Central memory CD8-positive, alpha-beta T cell (primary cell): Measurements from ENCODE around the gene RTN4RL1.

Experiments used
- ATAC-seq: fragments of 150-1000 bp; cut with Tn5 transposase; replicated peaks from 2 replicates; pipeline ENCODE4 v1.10.0; 2022; ENCODE audit warnings: mild to moderate bottlenecking, moderate FRiP score, moderate number of reproducible peaks; ENCODE audit not compliant: poor library complexity, severe bottlenecking; ENCODE audit errors: extremely low read depth
- DNase-seq, 2 donors: peaks; one replicate each; pipeline ENCODE4 v3.0.0; 2021; ENCODE audit warnings: low spot score in 2 of 2
- H3K27ac Mint-ChIP-seq: one replicate; pipeline ENCODE4 v1.8.0; 2022; ENCODE audit warnings: low read depth, mild to moderate bottlenecking, moderate library complexity, mixed read lengths
- H3K27me3 Mint-ChIP-seq: one replicate; pipeline ENCODE4 v1.8.0; 2022; ENCODE audit warnings: mixed read lengths
- H3K36me3 Mint-ChIP-seq: one replicate; pipeline ENCODE4 v1.8.0; 2022; ENCODE audit warnings: mild to moderate bottlenecking, moderate library complexity, mixed read lengths; ENCODE audit not compliant: insufficient read depth
- H3K4me1 Mint-ChIP-seq: one replicate; pipeline ENCODE4 v1.8.0; 2022; ENCODE audit warnings: mixed read lengths
- H3K4me3 Mint-ChIP-seq: one replicate; pipeline ENCODE4 v1.8.0; 2022; ENCODE audit warnings: mild to moderate bottlenecking, moderate library complexity, mixed read lengths
- H3K9me3 Mint-ChIP-seq: one replicate; pipeline ENCODE4 v1.8.0; 2022; ENCODE audit warnings: mixed read lengths

The RTN4RL1 gene

DNA sequence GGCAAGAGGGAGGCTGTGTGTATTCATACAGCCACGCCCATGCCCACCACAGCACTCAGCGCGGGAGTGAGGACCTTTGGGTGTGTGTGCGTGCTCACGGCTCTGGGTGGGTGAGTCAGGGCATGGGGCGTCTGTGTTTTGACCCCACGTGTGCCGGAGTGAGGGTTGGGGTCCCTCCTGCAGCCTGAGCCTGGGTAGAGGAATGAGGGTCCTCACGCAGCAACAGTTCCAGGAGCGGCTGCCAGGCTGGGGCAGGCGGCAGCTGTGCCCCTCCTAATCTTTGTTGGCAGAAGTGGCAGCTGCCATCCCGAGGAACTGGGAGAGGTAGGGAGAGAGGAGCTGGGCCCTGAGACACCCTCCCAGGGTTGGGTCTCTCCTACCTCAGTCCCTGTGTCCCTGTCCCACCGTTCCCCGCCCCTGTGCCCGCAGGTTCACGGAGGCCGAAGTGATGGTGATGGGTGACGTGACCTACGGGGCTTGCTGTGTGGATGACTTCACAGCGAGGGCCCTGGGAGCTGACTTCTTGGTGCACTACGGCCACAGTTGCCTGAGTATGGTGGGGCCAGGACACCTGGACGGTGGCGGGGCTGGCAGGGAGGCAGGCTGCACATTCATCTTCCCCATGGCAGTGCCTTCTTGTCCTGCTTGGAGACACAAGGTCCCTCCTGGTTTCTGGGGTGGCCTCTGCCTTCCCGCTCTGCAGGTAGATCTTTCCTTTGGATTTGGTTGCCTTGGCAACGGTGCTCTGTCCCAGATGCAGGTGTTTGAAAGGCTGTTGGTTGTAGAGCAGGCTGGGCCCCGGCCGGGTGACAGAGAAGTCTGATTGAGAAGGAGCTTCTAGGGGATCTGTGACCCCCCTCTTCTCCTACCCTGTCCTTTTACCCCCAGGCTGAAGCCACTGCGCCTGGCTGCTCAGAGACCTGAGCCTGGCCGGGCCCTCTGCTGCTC lies 10.7 kb upstream of the RTN4RL1 start:
- Mint-ChIP-seq H3K4me1 (peaks cover 3% of the 10 kb centered on the region), H3K4me3 (no peak overlapping the region), H3K36me3 (peaks cover 21% of the 10 kb centered on the region), H3K27me3 (no peaks in the 10 kb centered on the region), H3K9me3 (no peaks in the 10 kb centered on the region), H3K27ac (no peak overlapping the region)
- ATAC-seq (no peak), DNase-seq (no peak)

DNA sequence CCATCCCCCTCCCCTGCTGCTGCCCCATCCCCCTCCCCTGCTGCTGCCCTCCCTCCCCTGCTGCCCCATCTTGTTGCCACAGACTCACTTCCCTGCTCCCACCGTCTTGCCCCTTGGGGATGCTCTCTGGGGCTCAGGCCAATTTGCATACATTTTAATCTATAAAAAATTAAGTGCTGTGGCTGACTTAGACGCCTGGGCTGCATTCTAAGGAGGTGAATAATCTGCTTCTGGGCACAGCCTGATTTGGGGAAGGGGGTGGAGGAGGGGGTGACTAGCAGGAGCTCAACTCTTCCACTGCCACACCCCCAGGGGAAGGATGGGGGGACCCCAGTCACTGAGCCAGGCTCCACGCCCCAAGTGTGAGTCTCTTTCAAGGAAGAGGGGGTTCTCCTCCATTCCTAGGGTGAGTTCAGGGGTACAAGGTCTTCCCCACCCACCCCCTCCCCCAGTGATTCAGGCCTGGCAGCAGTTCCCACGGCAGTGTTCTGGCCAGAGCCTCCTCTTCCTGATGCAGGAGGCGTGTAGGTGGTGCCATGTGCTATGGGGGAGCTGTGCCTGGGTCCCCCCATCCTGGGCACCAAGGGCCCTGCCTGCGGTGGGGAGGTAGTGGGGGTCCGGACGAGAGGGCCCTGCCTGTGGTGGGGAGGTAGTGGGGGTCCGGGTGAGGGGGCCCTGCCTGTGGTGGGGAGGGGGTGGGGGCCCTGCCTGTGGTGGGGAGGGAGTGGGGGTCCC lies 9.8 kb upstream of the RTN4RL1 start:
- DNase-seq: no peak
- H3K36me3 Mint-ChIP-seq: peaks cover 21% of the 10 kb centered on the region
- peaks cover 11% of the 10 kb centered on the region for H3K4me1 Mint-ChIP-seq
- no peak overlapping the region for H3K27ac Mint-ChIP-seq
- no peak for ATAC-seq
- no peak overlapping the region for H3K4me3 Mint-ChIP-seq
- no peaks in the 10 kb centered on the region for H3K27me3 Mint-ChIP-seq
- no peaks in the 10 kb centered on the region for H3K9me3 Mint-ChIP-seq

DNA sequence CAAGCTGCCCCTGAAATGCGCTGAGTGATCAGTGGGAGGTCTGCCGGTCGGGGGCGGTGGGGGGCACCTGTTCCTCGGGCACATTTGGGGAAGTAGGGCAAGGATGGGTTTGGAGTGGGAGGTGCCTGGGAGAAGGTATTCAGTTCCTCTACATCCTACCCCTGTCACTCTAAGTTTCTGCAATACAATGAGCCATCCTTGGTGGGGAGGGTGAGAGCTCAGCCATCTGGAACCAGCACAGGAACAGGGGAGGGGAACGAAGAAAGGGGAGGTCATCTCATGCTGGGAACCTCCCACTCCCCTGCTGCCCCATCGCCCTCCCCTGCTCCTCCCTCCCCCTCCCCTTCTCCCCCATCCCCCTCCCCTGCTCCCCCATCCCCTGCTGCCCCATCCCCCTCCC lies 9.0 kb upstream of the RTN4RL1 start:
- Mint-ChIP-seq H3K9me3 (no peaks in the 10 kb centered on the region), H3K36me3 (peaks cover 21% of the 10 kb centered on the region), H3K4me3 (no peak overlapping the region), H3K4me1 (peaks cover 15% of the 10 kb centered on the region), H3K27me3 (no peaks in the 10 kb centered on the region), H3K27ac (no peak overlapping the region)
- ATAC-seq: no peak
- DNase-seq: no peak

DNA sequence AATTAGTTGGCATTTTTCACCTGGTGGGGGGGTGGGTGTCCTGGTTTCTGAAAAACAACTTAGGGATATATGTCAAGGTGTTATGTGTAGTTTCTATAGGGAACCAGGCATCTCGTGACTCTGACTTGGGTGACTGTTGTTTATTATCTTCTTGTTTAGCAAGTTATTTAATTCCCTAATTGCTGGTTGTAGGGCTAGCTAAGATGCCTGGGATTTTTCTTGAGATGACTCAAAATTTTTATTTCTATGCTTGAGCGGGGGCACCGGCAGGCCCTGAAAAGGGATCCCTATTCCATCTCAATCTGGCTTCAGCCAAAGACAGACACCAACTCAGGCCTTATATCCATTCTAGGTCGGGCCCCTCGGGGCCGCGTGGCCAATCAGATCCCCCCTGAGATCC lies 8.0 kb upstream of the RTN4RL1 start:
- no peaks in the 10 kb centered on the region for H3K9me3 Mint-ChIP-seq
- DNase-seq (no peak), ATAC-seq (no peak)
- H3K36me3 Mint-ChIP-seq: peaks cover 15% of the 10 kb centered on the region
- no peak overlapping the region for H3K27ac Mint-ChIP-seq
- H3K4me1 Mint-ChIP-seq: peaks cover 15% of the 10 kb centered on the region
- H3K4me3 Mint-ChIP-seq: no peak overlapping the region
- peaks cover 7% of the 10 kb centered on the region for H3K27me3 Mint-ChIP-seq

DNA sequence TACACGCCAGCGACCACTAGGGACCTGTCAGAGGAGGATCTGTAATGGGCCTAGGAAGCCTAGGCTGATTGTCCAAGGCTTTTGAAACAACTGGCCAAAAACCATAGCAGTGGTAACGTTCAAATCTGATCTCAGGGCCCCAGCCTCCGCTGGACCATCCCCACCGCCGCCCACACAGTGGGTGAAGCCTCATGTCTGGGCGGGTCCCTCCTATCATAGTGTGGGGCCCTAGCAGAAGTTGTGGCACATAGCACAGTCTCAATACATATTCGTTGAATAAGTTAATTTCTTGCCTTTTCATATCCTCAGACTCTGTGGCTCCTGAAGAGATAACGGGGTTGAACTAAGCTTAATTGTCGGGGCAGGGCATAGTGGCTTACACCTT lies 5.6 kb upstream of the RTN4RL1 start:
- Mint-ChIP-seq H3K4me3 (peak overlapping the region; percentile 92), H3K9me3 (no peaks in the 10 kb centered on the region), H3K27me3 (peaks cover 30% of the 10 kb centered on the region), H3K4me1 (peaks cover 22% of the 10 kb centered on the region), H3K36me3 (peaks cover 10% of the 10 kb centered on the region), H3K27ac (peak overlapping the region; percentile 84)
- ATAC-seq: peak; percentile 1
- DNase-seq: no peak

DNA sequence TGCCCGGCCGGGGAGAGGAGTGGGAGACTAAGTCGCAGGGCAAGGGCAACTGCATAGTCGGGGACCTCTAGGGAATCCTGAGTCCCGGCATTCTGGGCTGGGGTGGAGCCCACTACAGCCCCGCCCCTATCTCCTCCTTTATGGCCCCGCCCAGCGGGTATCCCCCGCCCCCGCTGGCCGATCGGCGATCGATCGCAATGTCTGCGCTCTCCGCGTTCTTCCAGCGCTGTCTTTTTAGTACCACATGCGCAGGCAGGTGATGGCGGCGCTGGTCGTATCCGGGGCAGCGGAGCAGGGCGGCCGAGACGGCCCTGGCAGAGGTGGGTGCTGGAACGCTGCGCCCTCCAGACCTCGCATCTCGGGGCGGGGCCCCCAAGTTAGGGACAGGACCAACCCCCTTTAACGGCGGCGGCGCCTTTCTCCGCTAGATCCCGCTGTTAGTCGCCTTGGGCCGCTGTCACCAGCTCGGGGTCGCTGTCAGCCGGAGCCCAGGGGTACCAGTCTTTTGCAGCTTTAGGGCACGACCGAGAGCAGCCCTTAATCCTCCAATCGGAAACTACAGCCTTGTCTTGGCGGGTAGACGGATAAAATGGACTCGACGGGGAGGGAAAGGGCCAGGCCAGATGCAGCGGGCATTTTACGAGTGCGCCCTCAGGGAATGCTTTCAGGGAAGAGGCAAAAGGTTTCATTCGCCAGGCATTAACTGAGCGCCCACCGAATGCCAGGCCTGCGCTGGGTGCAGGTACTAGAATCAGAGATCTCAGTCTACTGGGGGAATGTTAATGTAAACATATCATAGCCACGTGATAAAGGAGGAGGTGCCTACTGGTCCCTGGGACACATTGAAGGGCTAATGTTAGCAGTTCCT lies 5.0 kb upstream of the RTN4RL1 start, which contains the start of gene DPH1:
Gene DPH1, plus strand, starts transcription at position 243 of the 868 bp plus-strand sequence. Its CDS starts 17 bp downstream, at position 260.
- DNase-seq: peak; percentile 68 to 74
- peaks cover 36% of the 10 kb centered on the region for H3K27me3 Mint-ChIP-seq
- H3K4me3 Mint-ChIP-seq: peak within 1 kb of the TSS; percentile 92
- peak within 1 kb of the TSS; percentile 84 for H3K27ac Mint-ChIP-seq
- H3K36me3 Mint-ChIP-seq: peaks cover 10% of the 10 kb centered on the region
- no peaks in the 10 kb centered on the region for H3K9me3 Mint-ChIP-seq
- H3K4me1 Mint-ChIP-seq: peaks cover 28% of the 10 kb centered on the region
- ATAC-seq: peak; percentile 86

DNA sequence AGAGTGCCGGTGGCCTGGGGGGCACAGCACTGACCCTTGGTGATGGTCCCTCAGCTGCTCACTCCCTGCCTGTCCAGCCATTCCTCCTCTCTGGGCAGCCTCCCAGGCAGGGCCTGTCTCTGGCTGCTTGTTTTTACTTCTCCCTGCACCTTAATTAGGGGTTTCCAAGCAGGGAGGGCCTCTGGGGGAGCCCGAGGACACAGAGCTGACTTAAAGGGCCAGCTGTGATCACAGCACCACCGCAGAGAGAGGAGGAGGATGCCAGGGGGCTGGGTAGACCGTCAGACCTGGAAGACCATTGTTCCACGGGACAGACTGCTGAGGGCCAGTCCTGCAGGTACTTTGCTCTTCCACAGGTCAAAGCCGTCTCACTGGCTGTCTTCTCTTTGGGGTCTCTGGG lies 3.6 kb upstream of the RTN4RL1 start:
- ATAC-seq (no peak), DNase-seq (no peak)
- H3K27ac Mint-ChIP-seq: no peak overlapping the region
- peaks cover 36% of the 10 kb centered on the region for H3K27me3 Mint-ChIP-seq
- H3K4me1 Mint-ChIP-seq: peaks cover 28% of the 10 kb centered on the region
- peaks cover 7% of the 10 kb centered on the region for H3K36me3 Mint-ChIP-seq
- no peaks in the 10 kb centered on the region for H3K9me3 Mint-ChIP-seq
- H3K4me3 Mint-ChIP-seq: peak overlapping the region; percentile 45

DNA sequence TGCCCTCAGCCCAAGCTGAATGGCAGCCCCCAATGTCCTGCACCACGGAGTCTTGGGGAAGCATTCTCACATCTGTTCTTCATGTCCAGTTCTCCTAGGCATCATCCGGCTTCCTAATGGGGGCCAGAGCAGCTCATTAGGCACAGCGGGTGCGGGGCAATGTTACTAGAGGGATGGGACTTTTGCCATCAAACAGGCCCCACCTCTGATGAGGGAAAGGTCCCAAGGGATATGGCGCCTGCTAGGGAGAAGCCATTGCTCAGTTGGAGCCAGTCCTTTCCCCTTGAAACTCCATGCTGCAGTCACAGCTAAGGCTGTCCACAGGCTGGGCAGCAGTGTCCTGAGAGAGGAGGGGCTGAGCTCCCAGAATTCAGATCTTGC lies 3.1 kb upstream of the RTN4RL1 start:
- Mint-ChIP-seq H3K4me3 (no peak overlapping the region), H3K9me3 (no peaks in the 10 kb centered on the region), H3K27ac (no peak overlapping the region), H3K36me3 (peaks cover 6% of the 10 kb centered on the region), H3K4me1 (peaks cover 28% of the 10 kb centered on the region), H3K27me3 (peaks cover 36% of the 10 kb centered on the region)
- DNase-seq (no peak), ATAC-seq (no peak)

DNA sequence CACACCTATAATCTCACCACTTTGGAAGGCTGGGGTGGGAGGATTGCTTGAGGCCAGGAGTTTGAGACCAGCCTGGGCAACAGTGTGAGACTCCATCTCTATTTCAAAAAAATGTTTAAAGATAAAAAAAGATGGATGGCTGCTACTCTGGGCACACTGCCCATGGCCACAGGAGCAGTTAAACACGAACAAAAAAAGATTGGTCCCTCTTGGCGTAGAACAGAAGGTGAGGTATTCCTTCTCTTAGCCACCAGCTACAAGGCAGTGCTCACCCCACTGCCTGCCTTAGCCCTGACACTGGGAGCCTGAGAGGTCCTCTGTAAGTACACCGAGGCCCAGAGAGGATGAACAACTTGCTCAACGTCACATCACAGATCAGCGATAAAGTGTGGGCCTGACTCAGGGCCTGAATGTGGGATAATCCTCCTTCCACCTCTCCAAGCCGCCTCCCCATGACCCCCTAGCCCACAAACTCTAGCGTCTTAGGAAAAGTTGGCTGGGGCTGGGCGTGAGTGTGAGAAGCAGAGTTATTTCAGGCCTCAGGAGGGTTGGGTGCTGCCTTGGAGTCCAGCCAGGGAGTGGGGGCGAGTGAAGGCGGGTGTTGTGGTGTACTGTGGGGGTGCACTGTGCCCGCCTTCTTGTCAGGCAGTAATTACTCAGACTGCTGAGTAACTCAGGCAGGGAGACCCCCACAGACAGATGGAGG lies 2.5 kb upstream of the RTN4RL1 start:
- DNase-seq (no peak), ATAC-seq (no peak)
- Mint-ChIP-seq H3K9me3 (no peaks in the 10 kb centered on the region), H3K27ac (no peak overlapping the region), H3K4me3 (no peak overlapping the region), H3K4me1 (peaks cover 28% of the 10 kb centered on the region), H3K27me3 (peaks cover 36% of the 10 kb centered on the region), H3K36me3 (peaks cover 3% of the 10 kb centered on the region)

DNA sequence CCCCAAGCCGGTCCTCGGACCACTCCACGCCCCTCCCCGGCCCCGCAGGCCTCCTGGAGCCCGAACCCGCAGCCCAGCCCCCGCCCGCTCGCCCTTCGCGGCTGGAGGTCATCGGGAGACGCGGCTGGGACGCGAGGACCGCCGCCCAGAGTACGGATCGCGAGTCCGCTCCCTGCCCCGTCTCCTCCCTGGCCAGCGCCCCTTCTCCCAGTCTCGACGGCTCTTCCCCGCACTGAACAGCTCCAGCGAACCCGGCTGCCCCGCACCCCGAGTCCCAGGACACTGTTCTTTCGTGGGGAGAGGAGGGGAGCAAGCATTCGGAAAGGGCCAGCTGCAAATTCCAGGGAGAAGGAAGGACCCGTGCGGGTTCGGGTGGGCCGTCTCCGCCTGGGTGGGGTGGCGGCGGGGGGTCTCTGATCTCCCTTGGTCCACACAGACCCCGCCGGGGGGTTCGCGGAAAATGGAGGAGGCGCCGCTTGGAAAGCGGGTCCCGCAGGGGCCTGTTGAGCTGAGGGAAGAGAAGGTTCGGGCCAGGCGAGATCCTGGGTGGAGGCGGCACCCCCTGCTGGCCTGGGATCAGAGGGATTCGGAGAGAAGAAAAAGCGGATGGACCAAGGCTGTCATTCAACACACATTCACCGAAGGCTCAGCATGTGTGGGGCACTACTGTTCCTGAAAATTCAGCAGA lies 632 bp upstream of the RTN4RL1 start:
- no peak overlapping the region for H3K27ac Mint-ChIP-seq
- H3K9me3 Mint-ChIP-seq: no peaks in the 10 kb centered on the region
- no peaks in the 10 kb centered on the region for H3K36me3 Mint-ChIP-seq
- DNase-seq: no peak
- no peak for ATAC-seq
- H3K27me3 Mint-ChIP-seq: peaks cover 43% of the 10 kb centered on the region
- peaks cover 30% of the 10 kb centered on the region for H3K4me1 Mint-ChIP-seq
- peak overlapping the region; percentile 76 for H3K4me3 Mint-ChIP-seq

DNA sequence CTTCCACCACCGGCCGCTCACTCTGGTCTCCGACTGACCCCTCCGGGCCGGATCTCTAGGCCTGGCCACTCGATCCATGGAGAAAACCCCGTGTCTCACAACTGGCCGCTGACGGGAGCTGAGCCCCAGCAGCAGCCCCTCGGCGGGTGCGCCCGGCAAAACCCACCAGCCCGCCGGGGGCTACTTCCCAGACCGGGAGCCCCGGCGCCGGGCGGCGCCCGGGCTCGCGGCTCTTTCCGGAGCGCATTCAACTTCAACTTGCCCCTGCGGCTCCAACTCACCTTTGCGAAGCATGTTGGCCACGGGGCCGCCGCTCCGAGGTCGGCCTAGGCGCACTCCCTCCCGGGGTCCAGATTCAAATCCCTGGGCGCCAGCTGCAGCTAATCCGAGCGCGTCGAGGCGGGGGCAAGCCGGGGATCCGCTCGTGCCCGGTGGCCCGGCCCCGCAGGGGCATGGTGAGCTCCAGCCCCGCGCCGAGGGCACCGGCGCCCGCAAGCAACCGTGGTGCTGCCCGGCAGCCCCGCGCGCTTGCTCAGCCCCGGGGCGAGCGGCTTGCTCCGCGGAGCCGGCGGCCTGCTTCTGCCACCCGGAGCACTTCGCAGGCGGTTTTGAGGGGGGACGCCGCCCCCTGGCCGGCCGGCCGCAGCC lies 438 bp downstream of the RTN4RL1 start:
- H3K4me1 Mint-ChIP-seq: peaks cover 19% of the 10 kb centered on the region
- no peaks in the 10 kb centered on the region for H3K36me3 Mint-ChIP-seq
- no peak overlapping the region for H3K27ac Mint-ChIP-seq
- DNase-seq (no peak), ATAC-seq (no peak)
- H3K27me3 Mint-ChIP-seq: peaks cover 54% of the 10 kb centered on the region
- peak overlapping the region; percentile 76 for H3K4me3 Mint-ChIP-seq
- H3K9me3 Mint-ChIP-seq: no peaks in the 10 kb centered on the region
